Stimulated activated CD4-positive, alpha-beta T cell treated with anti-CD3 and anti-CD28 coated beads, Interleukin-1b, Interleukin-23, amount 100 ng/mL, for 48 hours (primary cell): ENCODE results near the gene NEXMIF.
"Not testable (repeated sequence)": the region's sequence is repeated elsewhere in the genome, so short reads cannot be mapped to it uniquely, and the experiment has no call there.

Experiments used
- DNase-seq: peaks from one replicate; pipeline ENCODE4 v3.0.0-alpha.2; 2020

Gene NEXMIF

GRCh38 chrX:74925225-74926088 is at the start of gene NEXMIF:
NEXMIF (minus strand) TSS chrX:74925452.
- DNase-seq = peak; percentile 27

- DNase-seq = not testable (repeated sequence)
Observed at GRCh38 chrX:74961962-74962361, 36.7 kb upstream of the NEXMIF start.

GRCh38 chrX:74949717-74950116 is 24.5 kb upstream of the NEXMIF start:
- no peak for DNase-seq

GRCh38 chrX:74940414-74940813 is 15.2 kb upstream of the NEXMIF start:
- DNase-seq = no peak

- no peak for DNase-seq
Observed at GRCh38 chrX:74931214-74931613, 6.0 kb upstream of the NEXMIF start.

- peak; percentile 43 for DNase-seq
Observed at GRCh38 chrX:74924449-74925224, 615 bp downstream of the NEXMIF start.

GRCh38 chrX:74923942-74924448 is 1.3 kb downstream of the NEXMIF start:
- DNase-seq = peak; percentile 8

GRCh38 chrX:74922922-74923543 is 2.2 kb downstream of the NEXMIF start:
- DNase-seq = no peak

- no peak for DNase-seq
Observed at GRCh38 chrX:74911494-74911893, 13.8 kb downstream of the NEXMIF start.

GRCh38 chrX:74906417-74906816 is 18.8 kb downstream of the NEXMIF start:
- DNase-seq = no peak

- DNase-seq = no peak
Observed at GRCh38 chrX:74902806-74903205, 22.4 kb downstream of the NEXMIF start.

GRCh38 chrX:74892561-74892960 is 32.7 kb downstream of the NEXMIF start:
- no peak for DNase-seq

- no peak for DNase-seq
Observed at GRCh38 chrX:74890676-74891430, 34.4 kb downstream of the NEXMIF start.

GRCh38 chrX:74882383-74882782 is 42.9 kb downstream of the NEXMIF start:
- DNase-seq = not testable (repeated sequence)

- DNase-seq = no peak
Observed at GRCh38 chrX:74865725-74866124, 59.5 kb downstream of the NEXMIF start.

GRCh38 chrX:74853255-74853654 is 72.0 kb downstream of the NEXMIF start:
- no peak for DNase-seq

GRCh38 chrX:74835566-74835965 is 89.7 kb downstream of the NEXMIF start:
- DNase-seq = no peak

GRCh38 chrX:74819797-74820196 is 105.5 kb downstream of the NEXMIF start:
- DNase-seq = not testable (repeated sequence)

GRCh38 chrX:74814681-74815080 is 110.6 kb downstream of the NEXMIF start:
- DNase-seq = no peak

- DNase-seq = no peak
Observed at GRCh38 chrX:74804574-74804973, 120.7 kb downstream of the NEXMIF start.

GRCh38 chrX:74800062-74800461 is 125.2 kb downstream of the NEXMIF start:
- DNase-seq = no peak

- DNase-seq = no peak
Observed at GRCh38 chrX:74797338-74797887, 127.8 kb downstream of the NEXMIF start.
